ENCODE measurements around the gene FLRT1. TPM values are rescaled to one million over a fixed set of nuclear protein-coding genes. Genes with fewer than 3 reads are reported as not detected.

The FLRT1 gene
- total and polyA plus RNA-seq, 2 experiments from 2014 or later, result 0.76 to 1.1 TPM

DNA sequence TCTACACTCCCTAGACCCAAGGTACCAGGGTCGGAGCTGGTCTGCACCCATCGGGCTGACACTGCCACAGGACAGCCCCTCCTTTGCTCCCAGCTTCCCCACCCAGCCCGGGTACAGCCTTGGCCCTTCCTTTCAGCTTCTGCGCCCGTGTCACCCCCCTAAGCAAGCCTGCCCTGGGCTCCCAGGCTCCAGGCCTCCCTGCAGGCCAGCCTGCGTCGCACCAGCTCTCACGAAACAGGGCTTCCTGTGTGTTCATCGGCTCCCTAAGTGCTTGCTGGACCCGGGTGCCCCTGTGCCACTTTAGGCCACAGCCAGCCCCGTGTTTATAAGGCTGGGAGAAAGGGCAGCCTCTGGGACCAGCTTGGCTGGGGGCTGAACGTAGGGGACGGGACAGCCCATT, 21.1 kb downstream of the FLRT1 start (continued):
- TF ChIP-seq, protein P1, sequence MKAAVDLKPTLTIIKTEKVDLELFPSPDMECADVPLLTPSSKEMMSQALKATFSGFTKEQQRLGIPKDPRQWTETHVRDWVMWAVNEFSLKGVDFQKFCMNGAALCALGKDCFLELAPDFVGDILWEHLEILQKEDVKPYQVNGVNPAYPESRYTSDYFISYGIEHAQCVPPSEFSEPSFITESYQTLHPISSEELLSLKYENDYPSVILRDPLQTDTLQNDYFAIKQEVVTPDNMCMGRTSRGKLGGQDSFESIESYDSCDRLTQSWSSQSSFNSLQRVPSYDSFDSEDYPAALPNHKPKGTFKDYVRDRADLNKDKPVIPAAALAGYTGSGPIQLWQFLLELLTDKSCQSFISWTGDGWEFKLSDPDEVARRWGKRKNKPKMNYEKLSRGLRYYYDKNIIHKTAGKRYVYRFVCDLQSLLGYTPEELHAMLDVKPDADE (IDR thresholded peaks at IDR 0.05), result no peak
- TF ChIP-seq JUNB (IDR thresholded peaks at IDR 0.05; ENCODE audit: unreplicated experiment), result no peak

- no peak for TF ChIP-seq JUNB (IDR thresholded peaks at IDR 0.05; ENCODE audit: unreplicated experiment)
- TF ChIP-seq, protein P2, sequence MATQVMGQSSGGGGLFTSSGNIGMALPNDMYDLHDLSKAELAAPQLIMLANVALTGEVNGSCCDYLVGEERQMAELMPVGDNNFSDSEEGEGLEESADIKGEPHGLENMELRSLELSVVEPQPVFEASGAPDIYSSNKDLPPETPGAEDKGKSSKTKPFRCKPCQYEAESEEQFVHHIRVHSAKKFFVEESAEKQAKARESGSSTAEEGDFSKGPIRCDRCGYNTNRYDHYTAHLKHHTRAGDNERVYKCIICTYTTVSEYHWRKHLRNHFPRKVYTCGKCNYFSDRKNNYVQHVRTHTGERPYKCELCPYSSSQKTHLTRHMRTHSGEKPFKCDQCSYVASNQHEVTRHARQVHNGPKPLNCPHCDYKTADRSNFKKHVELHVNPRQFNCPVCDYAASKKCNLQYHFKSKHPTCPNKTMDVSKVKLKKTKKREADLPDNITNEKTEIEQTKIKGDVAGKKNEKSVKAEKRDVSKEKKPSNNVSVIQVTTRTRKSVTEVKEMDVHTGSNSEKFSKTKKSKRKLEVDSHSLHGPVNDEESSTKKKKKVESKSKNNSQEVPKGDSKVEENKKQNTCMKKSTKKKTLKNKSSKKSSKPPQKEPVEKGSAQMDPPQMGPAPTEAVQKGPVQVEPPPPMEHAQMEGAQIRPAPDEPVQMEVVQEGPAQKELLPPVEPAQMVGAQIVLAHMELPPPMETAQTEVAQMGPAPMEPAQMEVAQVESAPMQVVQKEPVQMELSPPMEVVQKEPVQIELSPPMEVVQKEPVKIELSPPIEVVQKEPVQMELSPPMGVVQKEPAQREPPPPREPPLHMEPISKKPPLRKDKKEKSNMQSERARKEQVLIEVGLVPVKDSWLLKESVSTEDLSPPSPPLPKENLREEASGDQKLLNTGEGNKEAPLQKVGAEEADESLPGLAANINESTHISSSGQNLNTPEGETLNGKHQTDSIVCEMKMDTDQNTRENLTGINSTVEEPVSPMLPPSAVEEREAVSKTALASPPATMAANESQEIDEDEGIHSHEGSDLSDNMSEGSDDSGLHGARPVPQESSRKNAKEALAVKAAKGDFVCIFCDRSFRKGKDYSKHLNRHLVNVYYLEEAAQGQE (IDR thresholded peaks at IDR 0.05; ENCODE audit: unreplicated experiment), result no peak
- no peak overlapping the region for H3K4me2 ChIP-seq
- Mint-ChIP-seq H3K36me3 (ENCODE audit: low read depth) (no peaks in the 10 kb centered on the region), H3K9me3 (no peaks in the 10 kb centered on the region), H3K4me3 (no peak overlapping the region), H3K4me1 (peaks cover 23% of the 10 kb centered on the region), H3K27ac (no peak overlapping the region), H3K27me3 (ENCODE audit: insufficient read depth, low read depth, poor library complexity) (peaks cover 64% of the 10 kb centered on the region)
- no peak for DNase-seq (ENCODE audit: low spot score)
- peaks cover 3% of the 10 kb centered on the region; the same call in 1 of the 2 replicates for H4K20me1 ChIP-seq (replicated peaks; ENCODE audit: insufficient read depth)
- H2AFZ ChIP-seq, result no peak overlapping the region
- H3K4me1 ChIP-seq (ENCODE audit: insufficient read depth), result peaks cover 17% of the 10 kb centered on the region; the same call in 1 of the 2 replicates
- H3F3A ChIP-seq (replicated peaks; ENCODE audit: low read depth), result peaks cover 18% of the 10 kb centered on the region; the same call in 1 of the 2 replicates
- peaks cover 97% of the 10 kb centered on the region for H3K27me3 ChIP-seq (ENCODE audit: insufficient read depth)
- no peaks in the 10 kb centered on the region for H3K36me3 ChIP-seq (ENCODE audit: insufficient read depth)
- ATAC-seq, result no peak
- no peaks in the 10 kb centered on the region for H3K9me2 ChIP-seq (ENCODE audit: insufficient read depth)
- H3K4me3 ChIP-seq, result no peak overlapping the region
- no peak overlapping the region for H3K27ac ChIP-seq (ENCODE audit: low read depth)
- no peaks in the 10 kb centered on the region for H3K79me2 ChIP-seq (replicated peaks; ENCODE audit: insufficient read depth)
Measured at GRCh38 chr11:64057890-64058289, 22.2 kb downstream of the FLRT1 start.

- Mint-ChIP-seq H3K27me3 (ENCODE audit: insufficient read depth, low read depth, poor library complexity) (peaks cover 67% of the 10 kb centered on the region), H3K4me1 (peaks cover 18% of the 10 kb centered on the region), H3K27ac (no peak overlapping the region), H3K36me3 (ENCODE audit: low read depth) (no peaks in the 10 kb centered on the region), H3K9me3 (no peaks in the 10 kb centered on the region), H3K4me3 (no peak overlapping the region)
- ATAC-seq, result no peak
- Histone ChIP-seq H3K4me1 (ENCODE audit: insufficient read depth) (peaks cover 13% of the 10 kb centered on the region; the same call in 1 of the 2 replicates), H3K36me3 (ENCODE audit: insufficient read depth) (no peaks in the 10 kb centered on the region), H3K4me3 (no peak overlapping the region), H4K20me1 (replicated peaks; ENCODE audit: insufficient read depth) (peaks cover 3% of the 10 kb centered on the region; the same call in 1 of the 2 replicates), H3F3A (replicated peaks; ENCODE audit: low read depth) (peaks cover 15% of the 10 kb centered on the region; the same call in 1 of the 2 replicates), H3K27me3 (ENCODE audit: insufficient read depth) (peaks cover 97% of the 10 kb centered on the region), H3K9me2 (ENCODE audit: insufficient read depth) (no peaks in the 10 kb centered on the region), H2AFZ (no peak overlapping the region), H3K79me2 (replicated peaks; ENCODE audit: insufficient read depth) (no peaks in the 10 kb centered on the region), H3K4me2 (no peak overlapping the region), H3K27ac (ENCODE audit: low read depth) (no peak overlapping the region)
- no peak for TF ChIP-seq JUNB (IDR thresholded peaks at IDR 0.05; ENCODE audit: unreplicated experiment)
- TF ChIP-seq EZH2 (IDR thresholded peaks at IDR 0.05; ENCODE audit: low read depth, unreplicated experiment), result no peak
- TF ChIP-seq POLR2AphosphoS5 (IDR thresholded peaks at IDR 0.05; ENCODE audit: low read depth), result no peak
- DNase-seq (ENCODE audit: low spot score), result no peak
Measured at GRCh38 chr11:64058494-64058893, 22.8 kb downstream of the FLRT1 start.
